Femur (tissue), 1 donor: ENCODE results near the gene ECT2.
"Not testable (repeated sequence)": the region's sequence is repeated elsewhere in the genome, so short reads cannot be mapped to it uniquely, and the experiment has no call there.

ENCODE experiments used
- DNase-seq: peaks from one replicate; pipeline ENCODE4 v3.0.0-alpha.2; 2017

ECT2 gene

GRCh38 chr3:172749230-172749965 is 1.1 kb upstream of the ECT2 start:
- peak; percentile 37 for DNase-seq

- DNase-seq: no peak
Measured at GRCh38 chr3:172750069-172750367, 508 bp upstream of the ECT2 start.

GRCh38 chr3:172751175-172751704 is 714 bp downstream of the ECT2 start:
- no peak for DNase-seq

GRCh38 chr3:172752651-172753050 is 2.1 kb downstream of the ECT2 start:
- DNase-seq: no peak

GRCh38 chr3:172753125-172753524 is 2.6 kb downstream of the ECT2 start:
- no peak for DNase-seq

DNA sequence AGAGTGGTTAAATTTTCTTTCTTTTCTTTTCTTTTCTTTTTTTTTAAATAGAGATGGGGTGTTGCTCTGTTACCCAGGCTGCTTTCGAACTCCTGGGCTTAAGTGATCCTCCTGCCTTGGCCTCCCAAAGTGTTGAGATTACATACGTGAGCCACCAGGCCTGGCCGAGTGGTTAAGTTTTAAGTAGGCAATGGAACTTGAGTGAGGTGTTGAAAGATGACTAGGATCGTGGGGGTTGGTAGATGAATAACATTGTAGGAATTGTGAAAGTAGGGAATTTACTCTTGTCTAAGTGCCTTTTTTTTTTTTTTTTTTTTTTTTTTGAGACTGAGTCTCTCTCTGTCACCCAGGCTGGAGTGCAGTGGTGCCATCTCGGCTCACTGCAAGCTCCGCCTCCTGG is 9.9 kb downstream of the ECT2 start:
- not testable (repeated sequence) for DNase-seq

- no peak for DNase-seq
Measured at GRCh38 chr3:172766241-172766640, 15.7 kb downstream of the ECT2 start.

- DNase-seq: no peak
Measured at GRCh38 chr3:172766718-172767405, 16.3 kb downstream of the ECT2 start.

- DNase-seq: no peak
Measured at GRCh38 chr3:172770382-172770781, 19.9 kb downstream of the ECT2 start.

- DNase-seq: no peak
Measured at GRCh38 chr3:172771672-172772071, 21.1 kb downstream of the ECT2 start.

GRCh38 chr3:172776049-172776717 is 25.7 kb downstream of the ECT2 start:
- no peak for DNase-seq

DNA sequence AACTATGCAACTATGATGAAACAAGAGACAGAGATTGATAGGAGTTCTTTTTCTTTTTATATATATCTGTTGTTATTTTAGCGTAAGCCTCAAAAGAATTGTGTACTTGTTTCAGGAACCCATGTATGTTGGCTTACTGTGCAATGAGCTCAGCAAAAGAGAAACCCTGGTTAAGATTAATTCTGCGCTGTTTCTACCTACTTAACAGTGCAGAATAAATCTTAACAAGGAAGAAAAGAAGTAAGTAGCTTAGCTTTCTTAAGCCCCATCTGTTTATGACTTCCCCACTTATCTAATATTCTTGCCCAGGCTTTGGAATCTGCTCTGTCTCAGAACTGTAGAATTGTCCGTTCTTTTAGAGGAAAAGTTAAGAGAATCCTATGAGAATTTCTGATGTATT is 27.4 kb downstream of the ECT2 start:
- DNase-seq: no peak

GRCh38 chr3:172782235-172782634 is 31.7 kb downstream of the ECT2 start:
- no peak for DNase-seq

- DNase-seq: no peak
Measured at GRCh38 chr3:172786036-172786435, 35.5 kb downstream of the ECT2 start.

DNA sequence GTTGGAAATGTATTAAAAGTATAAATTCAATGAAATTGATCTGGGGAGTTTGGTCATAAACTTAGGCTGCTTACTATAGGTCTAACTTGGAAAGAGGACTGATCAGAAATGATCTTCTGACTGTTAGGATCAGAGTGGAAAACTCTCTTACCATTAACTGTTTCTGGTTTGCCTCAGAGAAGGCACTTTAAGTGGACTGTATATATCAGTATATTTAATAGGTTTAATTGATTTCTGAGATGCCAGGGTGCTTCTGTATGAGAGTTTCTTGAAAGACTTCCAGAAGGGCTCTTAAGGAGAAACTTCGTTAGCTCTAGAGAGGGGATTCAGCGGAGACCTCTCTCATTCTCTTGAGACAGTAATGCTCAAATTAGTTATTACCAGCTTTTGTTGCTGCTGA is 36.5 kb downstream of the ECT2 start:
- DNase-seq: no peak

- no peak for DNase-seq
Measured at GRCh38 chr3:172787746-172788145, 37.2 kb downstream of the ECT2 start.

DNA sequence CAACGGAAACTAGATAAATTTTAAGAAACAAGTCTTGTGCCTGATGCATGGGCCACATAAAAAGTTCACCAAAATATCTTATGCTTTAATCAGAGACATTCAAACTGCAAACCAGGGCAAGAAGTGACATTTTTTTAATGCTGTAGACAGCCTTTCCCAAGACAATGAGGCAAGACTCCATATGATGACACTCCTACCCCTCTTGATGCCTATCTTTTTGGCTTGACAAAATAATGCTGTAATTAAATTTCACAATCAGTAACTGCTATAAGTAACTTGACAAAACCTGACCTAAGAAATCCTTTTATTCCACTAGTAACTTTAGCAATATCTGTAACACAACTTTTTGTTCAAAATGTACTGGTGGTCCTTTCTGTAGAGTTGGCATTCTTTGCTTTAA is 48.7 kb downstream of the ECT2 start:
- DNase-seq: no peak

DNA sequence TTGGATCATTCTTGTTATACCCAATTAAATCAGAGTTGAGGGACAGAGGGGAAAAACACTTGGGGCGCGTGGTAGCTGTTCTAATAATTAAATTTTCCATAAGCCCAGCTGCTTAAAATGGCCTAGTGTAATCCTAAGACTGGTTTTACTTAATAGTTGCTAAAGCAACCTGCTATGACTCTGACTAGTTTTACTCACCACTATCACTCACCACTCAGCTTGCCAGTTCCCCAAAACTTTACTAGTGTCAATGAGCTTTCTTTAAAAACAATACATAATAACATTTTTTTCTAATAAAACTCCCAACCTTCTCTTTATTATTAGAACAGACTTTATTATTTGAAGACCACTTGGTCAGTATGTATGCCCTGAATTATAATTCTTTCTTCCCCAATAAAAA is 49.6 kb downstream of the ECT2 start:
- no peak for DNase-seq

DNA sequence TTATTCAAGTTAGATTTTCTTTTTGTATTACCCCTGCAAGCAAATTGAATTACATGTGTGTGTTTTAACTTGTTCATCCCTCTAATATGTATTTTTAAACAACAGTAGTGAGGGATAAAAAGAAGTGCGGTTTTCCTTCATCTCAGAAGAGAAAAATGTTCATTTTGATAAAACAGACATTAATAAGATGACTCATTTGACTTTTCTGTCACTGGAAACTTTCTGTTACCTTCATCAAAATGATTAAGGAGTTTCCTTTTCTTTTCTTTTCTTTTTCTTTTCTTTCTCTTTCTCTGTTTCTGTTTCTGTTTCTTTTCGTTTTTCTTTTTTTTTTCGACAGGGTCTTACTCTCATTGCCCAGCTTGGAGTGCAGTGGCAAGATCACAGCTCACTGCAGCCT is 53.0 kb downstream of the ECT2 start:
- DNase-seq: no peak

DNA sequence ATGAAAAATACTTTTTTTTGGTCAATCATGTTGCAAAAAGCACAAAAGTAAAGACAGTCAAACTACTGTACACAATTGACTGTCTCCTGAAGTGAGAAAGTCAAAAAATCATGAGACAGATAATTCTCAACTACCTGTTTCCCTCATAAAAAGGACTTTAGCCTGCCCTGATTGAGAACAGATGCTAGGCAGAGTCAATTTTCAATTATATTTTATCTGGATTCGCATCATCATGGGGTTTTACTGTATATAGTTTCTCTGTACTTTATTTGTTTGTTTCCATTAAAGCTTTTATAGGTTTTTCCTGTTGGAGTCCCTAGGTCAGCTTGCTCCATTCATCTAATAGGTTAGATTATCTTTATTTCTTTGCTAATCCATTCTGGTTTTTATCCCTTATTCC is 53.8 kb downstream of the ECT2 start:
- DNase-seq: no peak

GRCh38 chr3:172808969-172809546 is 58.5 kb downstream of the ECT2 start:
- DNase-seq: no peak

DNA sequence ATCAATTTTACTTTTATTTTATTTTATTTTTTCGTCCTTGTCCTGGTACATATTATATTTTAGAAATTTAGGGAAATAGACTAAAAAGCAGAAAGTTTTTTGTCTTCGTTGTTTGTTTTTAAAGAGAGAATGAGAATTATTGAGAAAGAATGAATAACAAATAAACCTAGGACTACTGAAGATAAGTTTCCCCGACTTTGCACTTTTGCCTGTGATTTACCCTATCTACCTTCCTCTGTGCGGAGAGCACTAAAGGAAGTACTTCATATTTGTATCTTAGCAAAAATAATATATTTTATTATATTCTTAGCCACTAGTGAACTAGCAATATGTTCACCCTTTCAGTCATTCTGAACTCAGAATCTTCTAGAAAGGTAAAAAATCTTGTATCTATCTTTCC is 60.6 kb downstream of the ECT2 start:
- no peak for DNase-seq

- DNase-seq: no peak
Measured at GRCh38 chr3:172813462-172813861, 62.9 kb downstream of the ECT2 start.

- DNase-seq: no peak
Measured at GRCh38 chr3:172814738-172815137, 64.2 kb downstream of the ECT2 start.
